Activated B cell treated with CpG ODN at 0.5 μM for 24 hours (primary cell): Measurements from ENCODE around the gene CUX1. TPM values are rescaled to one million over a fixed set of nuclear protein-coding genes. Genes with fewer than 3 reads are reported as not detected.
"Not testable (repeated sequence)": the region's sequence is repeated elsewhere in the genome, so short reads cannot be mapped to it uniquely, and the experiment has no call there.

Experiments used
- ATAC-seq: fragments of 200-7000 bp; cut with Tn5 transposase; one replicate; pipeline ENCODE4 v1.10.0; 2021; ENCODE audit warnings: low read depth, mild to moderate bottlenecking, moderate library complexity
- CTCF ChIA-PET: fragments of 350-600 bp; sonication (Branson Sonifier 250); formaldehyde crosslinking; loops from one replicate; lab custom pipeline; 2021; ENCODE audit warnings: antibody characterized with exemption; lab: Charles Lee
- POLR2A ChIA-PET: fragments of 350-600 bp; sonication (Branson Sonifier 250); formaldehyde crosslinking; loops from one replicate; lab custom pipeline; 2021; ENCODE audit warnings: antibody characterized with exemption; lab: Charles Lee
- DNase-seq: peaks from one replicate; pipeline ENCODE4 v3.0.0; 2022
- H3K27ac Mint-ChIP-seq: one replicate; pipeline ENCODE4 v1.8.0; 2020; ENCODE audit warnings: mixed read lengths
- H3K27me3 Mint-ChIP-seq: one replicate; pipeline ENCODE4 v1.8.0; 2021; ENCODE audit warnings: mixed read lengths
- H3K36me3 Mint-ChIP-seq: one replicate; pipeline ENCODE4 v1.8.0; 2021; ENCODE audit warnings: low read depth, mixed read lengths
- H3K4me1 Mint-ChIP-seq: one replicate; pipeline ENCODE4 v1.8.0; 2021; ENCODE audit warnings: mixed read lengths
- H3K4me3 Mint-ChIP-seq: one replicate; pipeline ENCODE4 v1.8.0; 2020; ENCODE audit warnings: mild to moderate bottlenecking, mixed read lengths
- H3K9me3 Mint-ChIP-seq: one replicate; pipeline ENCODE4 v1.8.0; 2020; ENCODE audit warnings: mixed read lengths
- CTCF ChIP-seq: fragments of 200-600 bp; IDR thresholded peaks from one replicate; pipeline ENCODE4 v1.8.0; 2022; ENCODE audit warnings: antibody characterized with exemption, mild to moderate bottlenecking
- intact Hi-C: fragments of 100-400 bp; cut with micrococcal nuclease; formaldehyde crosslinking; loops from one replicate; pipeline ENCODE4 v1.15.1; 2024
- total RNA-seq: library from RNA; stranded (reverse); gene quantifications from 2 replicates; pipeline ENCODE4 v1.2.3, GENCODE V29; 2022

Gene CUX1
- total RNA-seq, 1 donor from 2014 or later, result 61.7 TPM

GRCh38 chr7:102050864-102051460 is 233.5 kb downstream of the CUX1 start:
- DNase-seq (no peak), ATAC-seq (no peak)
- Mint-ChIP-seq H3K4me3 (no peak overlapping the region), H3K27me3 (no peaks in the 10 kb centered on the region), H3K9me3 (peaks cover 6% of the 10 kb centered on the region), H3K27ac (no peak overlapping the region), H3K4me1 (peaks cover 44% of the 10 kb centered on the region), H3K36me3 (peaks cover 16% of the 10 kb centered on the region)
- TF ChIP-seq CTCF, result no peak
- POLR2A ChIA-PET, result interaction anchor here (0.6 kb wide), 1 partner anchor 10 kb away, joined by 4 read pairs; no protein-coding TSS in a partner anchor
- CTCF ChIA-PET, result interaction anchor here (0.8 kb wide), 1 partner anchor 9 kb away, joined by 3 read pairs; no protein-coding TSS in a partner anchor
- intact Hi-C loops, result loop anchor here (1.0 kb wide), 1 partner anchor 11 kb away; no protein-coding TSS in a partner anchor

- POLR2A ChIA-PET, H3K27ac Mint-ChIP-seq, DNase-seq, H3K27me3 Mint-ChIP-seq, H3K9me3 Mint-ChIP-seq, ATAC-seq, H3K4me3 Mint-ChIP-seq, CTCF ChIA-PET, intact Hi-C loops: not testable (repeated sequence)
- H3K4me1 Mint-ChIP-seq, result peaks cover 38% of the 10 kb centered on the region
- peaks cover 16% of the 10 kb centered on the region for H3K36me3 Mint-ChIP-seq
Measured at GRCh38 chr7:102051736-102052135, 234.3 kb downstream of the CUX1 start.

- Mint-ChIP-seq H3K9me3 (peaks cover 6% of the 10 kb centered on the region), H3K36me3 (peaks cover 15% of the 10 kb centered on the region), H3K4me1 (peaks cover 22% of the 10 kb centered on the region), H3K4me3 (no peak overlapping the region), H3K27me3 (no peaks in the 10 kb centered on the region), H3K27ac (no peak overlapping the region)
- DNase-seq, result no peak
- no peak for ATAC-seq
- CTCF ChIA-PET, result no interaction called here
- no peak for TF ChIP-seq CTCF
- intact Hi-C loops, result no loop called here
- POLR2A ChIA-PET, result interaction anchor here (0.7 kb wide), 1 partner anchor 164 kb away, joined by 6 read pairs; no protein-coding TSS in a partner anchor
Measured at GRCh38 chr7:102054158-102054557, 236.7 kb downstream of the CUX1 start.

GRCh38 chr7:102055181-102055976 is 238.0 kb downstream of the CUX1 start:
- no peak for TF ChIP-seq CTCF
- no peaks in the 10 kb centered on the region for H3K27me3 Mint-ChIP-seq
- no peak overlapping the region for H3K27ac Mint-ChIP-seq
- H3K4me3 Mint-ChIP-seq, result no peak overlapping the region
- peaks cover 22% of the 10 kb centered on the region for H3K4me1 Mint-ChIP-seq
- DNase-seq, result no peak
- POLR2A ChIA-PET, result interaction anchor here (0.6 kb wide), 1 partner anchor 18 kb away, joined by 3 read pairs; no protein-coding TSS in a partner anchor
- no peak for ATAC-seq
- intact Hi-C loops, result no loop called here
- CTCF ChIA-PET, result no interaction called here
- peaks cover 11% of the 10 kb centered on the region for H3K36me3 Mint-ChIP-seq
- peaks cover 6% of the 10 kb centered on the region for H3K9me3 Mint-ChIP-seq

- no peak overlapping the region for H3K27ac Mint-ChIP-seq
- H3K9me3 Mint-ChIP-seq, result peaks cover under 1% of the 10 kb centered on the region
- peaks cover 32% of the 10 kb centered on the region for H3K4me1 Mint-ChIP-seq
- no peak for TF ChIP-seq CTCF
- intact Hi-C loops, result no loop called here
- POLR2A ChIA-PET, result no interaction called here
- peaks cover 4% of the 10 kb centered on the region for H3K36me3 Mint-ChIP-seq
- DNase-seq (no peak), ATAC-seq (no peak)
- H3K27me3 Mint-ChIP-seq, result no peaks in the 10 kb centered on the region
- CTCF ChIA-PET, result no interaction called here
- H3K4me3 Mint-ChIP-seq, result no peak overlapping the region
Measured at GRCh38 chr7:102059524-102059923, 242.1 kb downstream of the CUX1 start.
